GM18870 (cell line): Measurements from ENCODE around the gene RYR3.

Experiments used
- ATAC-seq: cut with Tn5 transposase; IDR thresholded peaks from one replicate; pipeline ENCODE4 v1.9.1; 2021; ENCODE audit warnings: moderate library complexity; ENCODE audit not compliant: unreplicated experiment

Gene RYR3

GRCh38 chr15:33500432-33501195, 189.8 kb downstream of the RYR3 start:
- no peak for ATAC-seq

GRCh38 chr15:33503681-33504080, 192.9 kb downstream of the RYR3 start:
- ATAC-seq, result no peak

- no peak for ATAC-seq
Observed at GRCh38 chr15:33506781-33507296, 196.1 kb downstream of the RYR3 start.

GRCh38 chr15:33508703-33509102, 197.9 kb downstream of the RYR3 start:
- no peak for ATAC-seq

- no peak for ATAC-seq
Observed at GRCh38 chr15:33515121-33515520, 204.4 kb downstream of the RYR3 start.

- ATAC-seq, result no peak
Observed at GRCh38 chr15:33516563-33516962, 205.8 kb downstream of the RYR3 start.

- ATAC-seq, result no peak
Observed at GRCh38 chr15:33517944-33518343, 207.2 kb downstream of the RYR3 start.

GRCh38 chr15:33518421-33518820, 207.7 kb downstream of the RYR3 start:
- no peak for ATAC-seq

GRCh38 chr15:33524274-33524673, 213.5 kb downstream of the RYR3 start:
- ATAC-seq, result no peak

- no peak for ATAC-seq
Observed at GRCh38 chr15:33526532-33526931, 215.8 kb downstream of the RYR3 start.

- no peak for ATAC-seq
Observed at GRCh38 chr15:33533197-33533596, 222.4 kb downstream of the RYR3 start.

- ATAC-seq, result no peak
Observed at GRCh38 chr15:33534642-33535041, 223.9 kb downstream of the RYR3 start.

- ATAC-seq, result no peak
Observed at GRCh38 chr15:33535135-33535534, 224.4 kb downstream of the RYR3 start.

GRCh38 chr15:33539825-33540573, 229.2 kb downstream of the RYR3 start:
- no peak for ATAC-seq

- no peak for ATAC-seq
Observed at GRCh38 chr15:33543957-33544356, 233.2 kb downstream of the RYR3 start.

- no peak for ATAC-seq
Observed at GRCh38 chr15:33545866-33546265, 235.1 kb downstream of the RYR3 start.

- no peak for ATAC-seq
Observed at GRCh38 chr15:33547876-33548275, 237.1 kb downstream of the RYR3 start.

- no peak for ATAC-seq
Observed at GRCh38 chr15:33551860-33552259, 241.1 kb downstream of the RYR3 start.

- ATAC-seq, result no peak
Observed at GRCh38 chr15:33553157-33553556, 242.4 kb downstream of the RYR3 start.

- ATAC-seq, result no peak
Observed at GRCh38 chr15:33559207-33559890, 248.6 kb downstream of the RYR3 start.

- ATAC-seq, result no peak
Observed at GRCh38 chr15:33561407-33561806, 250.6 kb downstream of the RYR3 start.

GRCh38 chr15:33561967-33562366, 251.2 kb downstream of the RYR3 start:
- ATAC-seq, result no peak
